Inflammatory macrophage (primary cell): Measurements from ENCODE around the gene KLHL41.

ENCODE experiments used
- DNase-seq, 2 donors: peaks; one replicate each; pipeline ENCODE4 v3.0.0-alpha.2; 2020 to 2022
- total RNA-seq, 18 experiments: gene quantifications; one replicate each; lab custom pipeline; 2026; ENCODE audit warnings: mixed read lengths in 6 of 18, inconsistent platforms in 2 of 18; lab: John Stamatoyannopoulos, UW

The KLHL41 gene
- total RNA-seq: 0 to 0.60 (median 0.25) reads per million in 18 experiments

DNA sequence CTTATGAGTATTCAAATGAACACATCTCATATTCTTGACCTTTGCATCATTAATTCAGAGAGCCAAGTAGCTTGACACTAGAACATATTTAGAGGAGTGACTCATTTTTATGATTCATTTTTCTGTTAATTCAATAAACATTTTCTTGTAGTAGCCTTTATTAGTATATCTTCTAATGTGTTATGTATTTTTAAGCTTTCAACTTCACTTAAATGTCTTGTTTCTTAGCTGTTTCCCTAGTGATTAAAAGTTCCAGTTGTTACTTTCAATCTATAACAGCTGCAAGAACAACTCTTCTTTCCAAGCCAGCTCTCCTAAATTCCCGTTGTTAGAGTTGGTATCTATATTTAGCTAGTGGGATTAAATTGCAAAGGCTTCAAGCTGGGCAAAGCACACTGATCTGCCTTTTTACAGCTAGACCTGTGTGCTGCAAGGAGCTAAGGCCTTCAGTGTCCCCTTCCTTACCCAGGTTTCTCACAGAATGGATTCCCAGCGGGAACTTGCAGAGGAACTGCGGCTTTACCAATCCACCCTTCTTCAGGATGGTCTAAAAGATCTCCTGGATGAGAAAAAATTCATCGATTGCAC is at the start of gene KLHL41:
KLHL41 (plus strand) TSS at position 405 of the 588 bp plus-strand sequence; CDS start at position 482, 77 bp downstream.
- DNase-seq: no peak

DNA sequence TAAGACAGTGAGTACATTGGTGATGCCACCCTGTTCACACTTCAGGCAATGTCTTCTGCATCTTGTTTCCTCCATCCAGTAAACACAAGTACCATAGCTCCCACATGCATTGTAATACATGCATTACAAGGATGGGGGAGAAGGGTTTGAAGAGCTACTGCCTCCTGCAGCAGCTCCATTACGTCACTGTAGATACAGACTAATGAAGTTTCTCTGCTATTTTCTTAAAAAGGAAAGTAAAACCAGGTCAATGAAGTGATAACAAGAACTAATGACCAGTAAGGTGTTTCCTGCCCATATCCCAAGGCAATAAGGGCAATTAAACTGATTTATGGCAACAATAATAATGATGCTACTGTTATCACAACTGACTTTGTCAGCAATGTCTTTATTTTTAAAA is 48.4 kb upstream of the KLHL41 start:
- no peak for DNase-seq

DNA sequence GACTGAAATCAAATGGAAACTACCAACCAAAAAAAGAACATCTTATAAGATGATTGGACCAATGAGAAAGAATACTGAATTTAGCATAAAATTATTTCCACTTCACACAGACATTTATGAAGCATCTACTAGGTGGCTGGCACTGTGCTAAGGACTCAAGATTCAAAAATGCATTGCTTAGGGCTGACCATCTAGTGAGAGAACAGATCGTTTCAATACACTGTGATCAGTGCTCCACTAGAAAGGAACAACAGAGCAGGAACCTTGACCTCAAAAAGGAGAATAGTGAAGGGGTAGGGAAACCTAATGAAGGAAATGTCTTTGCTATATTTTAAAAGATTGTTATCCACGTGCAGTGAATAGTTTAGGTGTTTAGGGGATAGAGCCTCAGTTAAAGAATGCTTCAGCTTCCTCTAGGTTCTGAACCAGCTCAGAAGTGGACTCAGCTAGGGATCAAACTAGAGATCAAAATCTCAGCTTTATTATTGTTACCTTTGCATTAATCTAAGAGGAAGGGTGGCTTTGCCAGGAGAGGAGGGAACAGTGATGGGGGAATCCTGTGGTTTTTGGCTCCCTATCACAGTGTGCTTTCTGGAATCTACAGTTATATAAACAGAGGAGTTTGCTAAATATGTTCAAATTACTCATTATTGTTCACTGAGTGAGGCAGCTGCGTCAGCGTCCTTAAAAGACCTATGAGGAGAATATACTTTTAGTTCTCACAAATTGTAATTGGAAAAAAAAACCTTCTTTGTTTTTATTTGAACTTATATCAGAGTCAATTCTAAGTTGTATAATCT is 46.4 kb upstream of the KLHL41 start:
- no peak for DNase-seq

DNA sequence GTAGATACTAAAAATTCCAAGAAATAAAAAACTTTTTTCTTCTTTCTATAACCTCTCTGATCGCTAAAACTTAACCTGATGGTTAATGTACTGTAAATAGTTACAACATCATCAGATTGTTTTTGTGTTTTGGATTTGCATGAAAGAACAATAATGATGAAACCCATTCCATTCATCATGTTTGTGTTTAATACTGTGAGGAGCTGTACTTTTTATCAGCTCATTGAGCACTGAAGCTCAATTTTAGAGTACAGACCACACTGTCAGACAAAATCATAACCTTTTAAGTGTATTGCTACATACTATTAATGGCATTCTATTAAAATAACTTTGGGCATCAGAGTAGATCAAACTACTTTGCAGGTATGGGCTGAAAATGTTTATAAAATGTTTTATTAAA is 45.0 kb upstream of the KLHL41 start:
- no peak for DNase-seq

DNA sequence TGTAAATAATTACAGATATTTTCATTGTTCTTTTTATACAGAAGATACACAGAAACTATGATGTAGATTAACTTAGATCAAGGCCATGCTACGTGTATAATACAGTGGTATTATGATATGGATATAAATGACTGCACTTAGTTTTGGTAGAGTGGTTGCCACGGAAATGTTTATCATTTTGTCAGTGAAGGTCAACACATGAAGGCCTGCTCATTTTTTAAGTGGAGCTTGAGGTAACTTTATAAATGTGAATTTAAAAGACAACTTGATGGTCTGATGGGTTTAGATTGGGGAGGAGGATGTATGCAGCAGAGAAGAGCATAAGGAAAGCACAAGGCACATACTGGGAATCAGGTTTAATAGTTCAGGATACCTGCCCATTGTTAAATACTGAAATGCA is 44.6 kb upstream of the KLHL41 start:
- DNase-seq: no peak

DNA sequence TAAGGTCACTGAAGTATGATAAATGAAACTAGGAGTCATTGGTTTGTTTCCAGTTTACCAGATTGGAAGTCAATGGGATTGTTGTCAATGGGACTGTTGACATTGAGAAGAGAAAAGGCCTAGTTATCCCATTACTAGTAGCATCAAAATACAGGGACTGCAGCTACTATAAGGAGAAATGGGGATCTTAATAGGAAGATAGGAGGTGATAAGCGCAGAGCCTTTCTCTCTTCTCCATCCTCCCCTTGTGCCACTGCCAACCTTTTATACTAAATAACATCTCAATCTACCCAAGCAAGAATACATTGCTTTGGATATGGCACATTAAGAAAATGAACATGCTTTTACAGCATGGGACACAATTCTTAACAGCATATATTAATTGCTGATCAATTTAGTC is 40.7 kb upstream of the KLHL41 start:
- DNase-seq: no peak

DNA sequence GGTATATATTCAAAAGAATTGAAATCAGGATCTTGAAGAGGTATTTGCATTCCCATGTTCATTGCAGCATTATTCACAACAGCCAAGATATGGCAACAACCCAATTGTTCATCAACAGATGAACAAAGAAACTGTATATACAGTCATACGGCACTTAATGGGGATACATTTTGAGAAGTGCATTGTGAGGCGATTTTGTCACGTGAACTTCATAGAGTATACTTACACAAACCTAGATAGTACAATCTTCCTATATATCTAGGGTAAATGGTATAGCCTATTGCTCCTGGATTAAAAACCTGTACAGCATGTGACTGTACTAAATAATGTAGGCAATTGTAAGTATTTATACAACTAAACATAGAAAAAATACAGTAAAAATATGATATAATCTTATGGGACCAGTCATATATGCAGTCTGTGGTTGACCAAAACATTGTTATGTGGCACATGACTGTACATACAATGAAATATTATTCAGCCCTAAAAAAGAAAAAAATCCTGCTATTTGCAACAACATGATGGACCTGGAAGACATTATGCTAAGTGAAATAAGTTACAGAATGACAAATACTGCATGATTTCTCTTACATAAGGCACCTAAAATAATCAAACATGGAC is 39.4 kb upstream of the KLHL41 start:
- no peak for DNase-seq

DNA sequence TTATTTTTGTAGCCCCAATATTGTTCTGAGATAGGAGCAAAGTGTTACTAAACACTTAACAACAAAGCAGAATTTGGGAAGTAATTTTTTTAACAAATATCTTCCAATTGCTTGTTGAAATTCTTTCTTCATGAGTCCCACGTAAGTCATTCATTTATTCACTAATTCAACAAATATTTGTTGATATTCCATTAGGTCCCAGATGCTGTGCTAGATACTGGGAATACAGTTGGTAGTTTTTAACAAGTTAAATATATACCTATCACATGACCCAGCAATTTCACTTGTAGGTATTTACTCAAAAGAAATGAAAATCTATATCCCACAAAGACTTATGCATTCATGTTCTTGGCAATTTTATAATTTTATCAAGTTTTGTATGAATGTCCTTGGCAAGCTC is 37.3 kb upstream of the KLHL41 start:
- no peak for DNase-seq

DNA sequence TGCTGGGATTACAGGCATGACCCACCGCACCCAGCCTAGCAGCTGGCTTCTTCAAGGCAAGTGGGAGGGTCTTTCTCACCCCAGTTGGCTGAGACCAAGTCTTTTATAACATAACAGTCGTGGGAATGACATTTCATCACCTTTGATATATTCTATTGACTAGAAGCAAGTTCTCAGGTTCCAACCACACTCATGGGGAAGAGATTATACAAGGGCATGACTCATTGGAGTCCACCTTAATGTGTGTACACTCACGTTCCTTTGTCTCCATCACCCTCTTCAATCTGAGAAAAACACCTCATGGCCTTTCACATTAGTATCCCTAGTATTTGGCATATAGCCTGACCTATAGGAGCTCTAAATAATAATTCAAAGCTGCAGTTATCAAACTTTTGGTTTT is 33.0 kb upstream of the KLHL41 start:
- no peak for DNase-seq

DNA sequence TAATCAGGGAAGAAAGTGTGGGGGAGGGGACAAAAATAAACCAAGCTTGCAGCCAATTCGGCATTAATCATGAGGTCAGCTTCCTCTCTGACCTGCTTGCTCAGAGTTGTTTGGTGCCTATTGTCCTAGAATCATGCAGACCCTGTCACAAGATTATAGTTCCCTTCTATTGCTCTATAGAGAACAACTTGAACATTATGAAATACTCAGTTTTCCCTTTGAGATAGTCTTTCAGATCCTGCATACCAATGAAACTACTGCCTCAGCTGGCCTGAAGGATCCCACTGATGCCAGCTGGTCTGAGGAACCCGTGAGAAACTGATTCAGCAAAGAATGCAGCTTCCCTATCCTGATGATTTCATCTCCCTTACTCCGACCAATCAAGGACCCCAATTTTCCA is 31.2 kb upstream of the KLHL41 start:
- DNase-seq: peak; percentile 94 to 97

DNA sequence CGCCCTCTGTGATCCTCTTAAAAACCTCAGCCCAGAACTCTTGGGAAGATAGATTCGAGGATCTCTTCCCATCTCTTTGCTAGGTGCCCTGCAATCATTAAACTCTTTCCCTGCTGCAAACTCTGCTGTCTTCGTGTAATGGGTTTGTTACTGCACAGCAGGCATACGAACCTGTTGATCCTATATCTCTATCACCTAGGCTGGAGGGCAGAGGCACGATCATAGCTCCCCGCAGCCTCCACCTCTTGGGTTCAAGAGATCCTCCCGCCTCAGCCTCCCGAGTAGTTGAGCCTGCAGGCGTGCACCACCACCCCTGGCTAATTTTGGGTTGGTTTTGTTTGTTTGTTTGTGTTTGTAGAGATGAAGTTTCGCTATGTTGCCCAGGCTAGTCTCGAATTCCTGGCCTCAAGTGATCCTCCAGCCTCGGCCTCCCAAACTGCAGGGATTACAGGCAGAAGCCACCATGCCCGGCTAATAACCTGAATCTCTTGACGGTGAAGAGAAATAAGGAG is 30.7 kb upstream of the KLHL41 start:
- DNase-seq: no peak

DNA sequence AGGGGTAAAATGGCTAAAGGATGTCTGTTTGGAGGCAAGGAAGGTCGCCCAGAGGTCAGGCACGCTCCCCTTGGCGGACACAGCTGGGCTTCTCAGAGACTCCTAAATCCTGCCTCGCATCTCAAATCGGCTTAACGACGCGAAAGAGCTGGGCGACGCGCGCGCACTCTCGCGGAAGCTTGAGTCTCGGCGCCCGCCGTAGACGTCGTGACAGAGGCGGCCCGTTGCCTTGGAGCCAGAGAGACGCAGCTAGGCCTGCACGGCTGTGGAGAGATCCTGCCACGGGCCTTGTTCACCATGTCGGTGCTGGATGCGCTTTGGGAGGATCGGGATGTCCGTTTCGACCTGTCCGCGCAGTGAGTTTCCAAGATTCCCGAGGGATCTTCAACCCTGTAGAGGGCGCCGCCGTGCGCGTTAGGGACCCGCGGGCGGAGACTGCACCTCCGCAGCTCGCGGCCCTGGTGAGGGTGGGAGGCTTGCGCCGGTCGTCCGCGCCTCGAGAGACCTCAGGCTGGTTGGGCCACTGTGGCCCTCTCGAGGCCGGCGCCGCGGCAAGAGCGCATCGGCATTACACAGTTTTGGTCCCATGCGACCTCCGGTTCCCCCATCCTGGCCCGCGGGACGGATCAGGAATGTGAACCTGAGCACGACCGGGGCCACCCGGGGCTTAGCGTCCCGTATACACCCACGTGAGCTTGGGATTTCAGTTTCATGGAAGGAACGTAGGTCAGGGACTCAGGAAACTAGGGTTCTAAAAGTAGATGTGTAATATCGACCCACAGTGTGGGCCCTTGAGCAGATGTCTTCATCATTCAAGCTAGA is 30.0 kb upstream of the KLHL41 start, which contains the start of gene BBS5:
BBS5 (plus strand) TSS at position 238 of the 822 bp plus-strand sequence; CDS start at position 298, 60 bp downstream.
- DNase-seq: peak; percentile 80 to 89

DNA sequence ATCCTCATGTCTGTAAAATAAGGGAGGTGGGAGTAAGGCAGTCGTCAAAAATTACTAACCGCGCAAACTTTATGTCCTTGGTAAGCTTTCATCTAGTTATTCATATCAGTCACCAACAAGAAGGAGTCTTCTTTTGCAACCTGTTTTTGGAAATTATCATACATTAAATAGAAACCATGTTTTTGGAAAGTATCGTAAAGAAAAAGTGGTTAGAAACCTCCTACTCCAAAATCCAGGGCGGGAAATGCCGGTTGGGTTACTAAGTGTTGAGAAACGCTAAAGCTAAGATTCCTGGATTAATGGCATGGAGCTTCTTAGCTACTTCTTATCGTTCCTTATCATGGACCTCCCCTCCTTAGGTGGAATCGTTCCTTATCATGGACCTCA is 29.4 kb upstream of the KLHL41 start:
- no peak for DNase-seq

DNA sequence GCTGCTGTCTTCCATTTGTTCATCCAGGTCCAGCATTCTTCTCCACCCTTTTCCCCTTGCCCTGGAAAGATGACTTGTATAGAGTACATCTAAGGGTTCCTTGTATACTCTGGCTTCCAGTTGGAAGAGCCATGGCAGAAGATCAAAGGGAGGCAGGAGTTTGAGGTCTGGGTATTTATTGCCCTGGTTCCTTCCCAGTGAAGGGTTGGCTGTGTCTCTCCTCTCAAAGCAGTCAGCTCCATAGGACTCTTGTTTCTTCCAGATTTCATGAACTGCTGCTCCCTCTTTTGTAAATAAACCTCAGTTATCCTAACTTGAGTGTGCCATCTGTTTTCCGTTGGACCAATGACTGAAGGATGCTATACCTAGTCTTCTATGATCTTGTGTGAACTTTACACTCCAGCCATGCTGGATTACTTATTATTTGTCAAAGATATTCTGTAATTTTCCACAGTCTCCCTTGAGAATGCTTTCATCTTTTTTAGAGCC is 23.8 kb upstream of the KLHL41 start:
- no peak for DNase-seq

DNA sequence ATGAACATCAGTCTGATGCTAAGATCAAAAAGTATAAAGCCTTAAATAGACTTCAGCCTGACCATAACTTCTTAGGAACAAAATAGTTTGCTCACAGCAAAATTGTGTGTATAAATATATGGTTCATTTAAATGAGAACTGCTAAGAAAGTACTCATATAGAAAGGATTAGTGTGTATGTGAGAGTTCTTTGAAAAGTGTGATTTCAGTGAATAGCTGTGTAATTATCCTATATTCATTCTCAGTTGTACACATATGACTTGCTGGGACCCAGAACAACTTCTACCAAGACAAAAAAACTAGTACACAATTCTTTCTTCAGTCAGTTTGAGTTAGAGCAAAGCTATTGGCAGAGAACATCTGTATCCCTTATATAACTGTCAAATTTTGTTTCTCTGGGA is 23.0 kb upstream of the KLHL41 start:
- DNase-seq: no peak

DNA sequence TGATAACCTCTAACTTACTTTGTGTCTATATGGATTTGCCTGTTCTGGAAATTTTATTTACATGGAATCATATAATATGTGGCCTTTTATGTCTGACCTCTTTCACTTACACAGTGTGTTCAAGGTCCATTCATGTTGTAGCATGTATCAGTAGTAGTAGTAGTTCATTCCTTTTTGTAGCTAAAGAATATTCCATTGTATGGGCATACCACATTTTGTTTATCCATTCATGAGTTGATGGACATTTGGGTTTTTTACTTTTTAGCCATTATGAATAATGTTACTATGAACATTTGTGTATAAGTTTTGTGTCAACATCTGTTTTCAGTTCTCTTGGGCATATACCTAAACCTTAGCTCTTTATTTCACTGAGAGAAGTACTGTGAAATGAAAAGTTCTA is 18.7 kb upstream of the KLHL41 start:
- DNase-seq: no peak

DNA sequence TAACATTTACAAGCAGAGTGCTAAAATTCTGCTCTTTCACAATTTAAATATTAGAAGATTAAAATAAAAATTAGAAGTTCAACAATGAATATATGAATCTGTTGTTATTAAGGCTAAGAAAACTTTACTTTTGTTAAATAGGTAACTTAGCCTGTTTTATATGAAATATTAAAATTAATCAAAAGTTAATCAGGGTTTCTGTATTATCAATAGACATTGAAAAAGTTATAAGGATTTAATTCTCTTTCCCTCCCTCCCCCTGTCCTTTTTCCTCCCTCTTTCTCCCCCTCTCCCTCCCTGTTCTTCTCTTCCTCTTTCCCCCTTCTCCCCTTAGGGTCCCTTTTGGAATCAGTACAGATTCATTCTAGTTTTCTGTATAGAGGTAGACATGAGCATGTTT is 18.1 kb upstream of the KLHL41 start:
- DNase-seq: no peak

DNA sequence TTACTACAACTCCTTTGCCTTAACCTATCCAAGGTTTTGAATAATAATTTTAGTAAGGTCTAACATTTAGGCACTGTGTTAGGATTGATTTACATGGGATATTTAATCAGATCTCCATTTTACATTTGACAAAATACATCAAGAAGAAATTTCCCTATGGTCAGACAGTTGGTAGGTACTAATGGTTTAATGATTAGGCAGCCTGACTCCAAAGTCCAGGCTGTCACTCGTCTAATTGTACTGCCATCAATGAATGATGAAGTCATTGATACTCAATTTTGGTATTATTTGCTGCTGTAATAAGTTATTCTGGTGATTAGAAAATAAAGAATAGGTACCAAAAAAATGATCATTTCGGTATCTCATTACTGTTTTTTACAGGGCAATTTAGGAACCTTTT is 16.1 kb upstream of the KLHL41 start:
- DNase-seq: no peak

DNA sequence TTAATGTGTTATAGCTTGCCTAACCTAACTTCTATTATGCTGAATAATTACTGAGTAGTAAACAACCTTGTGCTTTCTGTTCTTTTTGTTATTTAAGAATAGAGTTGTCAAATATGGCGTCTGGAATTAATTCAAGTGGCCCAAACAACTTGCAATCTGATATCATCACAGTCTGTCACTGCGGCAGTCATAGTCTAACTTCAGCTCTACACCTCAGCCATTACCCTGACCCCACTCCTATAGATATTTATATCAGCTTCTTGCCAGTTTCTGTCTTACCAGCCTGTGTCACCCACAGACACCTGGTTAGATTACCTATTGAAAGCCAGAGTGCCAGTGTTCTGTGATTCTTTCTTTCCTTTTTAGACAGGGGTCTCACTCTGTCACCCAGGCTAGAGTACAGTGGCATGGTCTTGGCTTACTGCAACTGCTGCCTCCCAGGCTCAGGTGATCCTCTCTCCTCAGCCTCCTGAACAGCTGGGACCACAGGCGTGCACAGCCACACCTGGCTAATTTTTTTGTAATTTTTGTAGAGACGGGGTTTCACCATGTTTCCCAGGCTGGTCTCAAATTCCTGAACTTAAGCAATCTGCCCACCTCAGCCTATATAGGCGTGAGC is 14.1 kb upstream of the KLHL41 start:
- DNase-seq: no peak

DNA sequence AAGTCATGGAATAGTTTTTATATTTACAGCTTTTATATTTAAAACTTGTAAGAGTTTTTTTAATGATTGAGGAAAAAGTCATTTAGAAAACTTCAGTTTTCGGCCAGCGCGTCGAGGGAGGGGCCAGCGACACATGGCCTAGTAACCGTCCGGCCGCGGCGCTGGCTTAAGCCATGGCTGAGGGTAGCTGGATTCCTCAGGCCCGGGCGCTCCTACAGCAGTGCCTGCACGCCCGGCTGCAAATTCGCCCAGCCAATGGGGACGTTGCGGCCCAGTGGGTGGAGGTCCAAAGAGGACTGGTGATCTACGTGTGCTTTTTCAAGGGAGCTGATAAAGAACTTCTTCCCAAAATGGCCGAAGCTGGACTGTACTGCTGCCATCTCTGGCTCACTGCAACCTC is 4.9 kb upstream of the KLHL41 start:
- no peak for DNase-seq

DNA sequence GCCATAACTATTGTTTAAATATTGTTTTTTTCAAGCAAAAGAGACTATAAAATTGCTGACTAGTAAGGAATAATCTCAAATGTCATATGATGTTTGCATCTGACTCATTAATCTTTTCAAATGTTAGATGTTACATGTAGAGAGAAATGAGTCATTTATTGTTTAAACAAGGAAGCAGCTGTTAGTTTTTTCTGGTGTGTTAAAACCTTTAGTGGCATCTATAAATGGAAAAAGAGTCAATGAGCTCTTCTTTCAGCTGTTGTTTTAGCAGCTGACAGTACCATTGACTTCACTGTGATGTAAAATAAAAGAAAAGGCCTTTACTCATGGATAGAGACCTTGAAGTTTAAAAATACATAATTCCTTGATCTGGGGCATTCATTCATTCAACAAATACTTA is 1.8 kb upstream of the KLHL41 start:
- DNase-seq: peak; percentile 32 to 67

DNA sequence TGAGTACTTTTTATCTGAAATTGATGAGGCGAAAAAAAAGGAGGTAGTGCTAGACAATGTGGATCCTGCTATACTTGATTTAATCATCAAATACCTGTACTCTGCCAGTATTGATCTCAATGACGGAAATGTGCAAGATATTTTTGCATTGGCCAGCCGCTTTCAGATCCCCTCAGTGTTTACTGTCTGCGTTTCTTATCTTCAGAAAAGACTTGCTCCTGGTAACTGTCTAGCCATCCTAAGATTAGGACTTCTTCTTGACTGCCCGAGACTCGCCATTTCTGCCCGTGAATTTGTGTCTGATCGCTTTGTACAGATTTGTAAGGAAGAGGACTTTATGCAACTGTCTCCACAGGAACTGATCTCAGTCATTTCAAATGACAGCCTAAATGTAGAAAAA is 453 bp downstream of the KLHL41 start:
- peak; percentile 18 to 32 for DNase-seq
